Uterus (tissue), 2 donors: ENCODE data around the gene PDGFD.

Experiments
- CTCF ChIP-seq, 4 experiments: fragments of 200-600 bp in 2 of 4; fragments of 450-650 bp in 2 of 4; sonication (generic) in 2 of 4; IDR thresholded peaks; one replicate each; pipeline ENCODE4 v1.5.1; 2016 to 2019; ENCODE audit warnings: antibody characterized with exemption in 4 of 4, mild to moderate bottlenecking in 2 of 4, moderate library complexity in 1 of 4
- POLR2A ChIP-seq, 2 donors: fragments of 450-650 bp; IDR thresholded peaks; one replicate each; pipeline ENCODE4 v1.6.1; 2016; ENCODE audit warnings: antibody characterized with exemption in 2 of 2, mild to moderate bottlenecking in 1 of 2, moderate library complexity in 1 of 2

- TF ChIP-seq POLR2A (IDR thresholded peaks at IDR 0.05) (no peak), CTCF (IDR thresholded peaks at IDR 0.05) (no peak)
These were observed 120.2 kb downstream of the PDGFD start for GRCh38 chr11:104043678-104044239.
